Fibroblast of pulmonary artery (primary cell): ENCODE measurements around the gene BRD3OS.

ENCODE experiments used
- DNase-seq: peaks from one replicate; pipeline ENCODE4 v3.0.0-alpha.2; 2010; ENCODE audit warnings: low read depth
- H3K4me3 ChIP-seq: replicated peaks from 2 replicates; pipeline ENCODE4 v1.5.1; 2011; ENCODE audit warnings: low read depth, mild to moderate bottlenecking, control low read depth, low read length, moderate library complexity
- CTCF ChIP-seq: IDR thresholded peaks from 2 replicates; pipeline ENCODE4 v1.5.1; 2011; ENCODE audit warnings: mild to moderate bottlenecking, control low read depth, low read length, inconsistent platforms; ENCODE audit errors: missing control alignments

The BRD3OS gene

GRCh38 chr9:134049772-134050588 lies 24.7 kb downstream of the BRD3OS start:
- H3K4me3 ChIP-seq: no peak overlapping the region
- TF ChIP-seq CTCF: no peak
- no peak for DNase-seq

- no peak for TF ChIP-seq CTCF
- no peak overlapping the region for H3K4me3 ChIP-seq
Observed at GRCh38 chr9:134050726-134051125, 25.4 kb downstream of the BRD3OS start.

GRCh38 chr9:134051319-134051718 lies 26.0 kb downstream of the BRD3OS start:
- no peak overlapping the region for H3K4me3 ChIP-seq
- no peak for DNase-seq
- no peak for TF ChIP-seq CTCF

More at GRCh38 chr9:134050726-134051125, 25.4 kb downstream of the BRD3OS start:
- DNase-seq: no peak

GRCh38 chr9:134052491-134052890 lies 27.2 kb downstream of the BRD3OS start:
- TF ChIP-seq CTCF: no peak
- no peak for DNase-seq
- H3K4me3 ChIP-seq: no peak overlapping the region

GRCh38 chr9:134052941-134053340 lies 27.7 kb downstream of the BRD3OS start:
- TF ChIP-seq CTCF: no peak
- H3K4me3 ChIP-seq: no peak overlapping the region
- no peak for DNase-seq

GRCh38 chr9:134053401-134053871 lies 28.2 kb downstream of the BRD3OS start:
- no peak for TF ChIP-seq CTCF

More at GRCh38 chr9:134053401-134053871, 28.2 kb downstream of the BRD3OS start:
- no peak for DNase-seq
- no peak overlapping the region for H3K4me3 ChIP-seq
